Endothelial cell of umbilical vein (primary cell): ENCODE results near the gene JARID2. TPM values are rescaled to one million over a fixed set of nuclear protein-coding genes. Genes with fewer than 3 reads are reported as not detected.

ENCODE experiments used
- BruUV-seq: library from RNA; stranded (reverse); fragments of 400-500 nt; replicated peaks from 2 replicates; lab custom pipeline; 2021; lab: Mats Ljungman, UMichigan
- CTCF ChIA-PET: fragments of 300-600, 350-600 bp; sonication (Branson Sonifier 250); formaldehyde crosslinking; loops from one replicate; lab custom pipeline; 2021; ENCODE audit warnings: antibody characterized with exemption, inconsistent platforms; lab: Charles Lee
- POLR2A ChIA-PET: fragments of 300-600, 350-600 bp; sonication (Branson Sonifier 250); formaldehyde crosslinking; loops from one replicate; lab custom pipeline; 2021; ENCODE audit warnings: antibody characterized with exemption, inconsistent platforms; lab: Charles Lee
- DNase-seq: peaks from one replicate; pipeline ENCODE4 v3.0.0-alpha.2; 2011; ENCODE audit warnings: low read depth, low spot score
- FAIRE-seq: peaks from 2 replicates; lab custom pipeline; 2011; peaks lifted over from hg19 to GRCh38; lab: Jason Lieb, UNC
- H2AFZ ChIP-seq: 2 replicates; pipeline ENCODE4 v1.6.0; 2012; ENCODE audit warnings: low read depth, low read length, control low read depth, inconsistent platforms
- H3K27ac ChIP-seq: 2 replicates; pipeline ENCODE4 v1.5.1; 2011; ENCODE audit warnings: low read depth, mild to moderate bottlenecking, control low read depth, low read length, moderate library complexity; ENCODE audit not compliant: insufficient read depth
- H3K27me3 ChIP-seq, 2 experiments: 2 replicates each; pipeline versions ENCODE4 v1.6.0 to v1.6.1; 2011; ENCODE audit warnings: low read length in 2 of 2, mixed read lengths in 1 of 2; ENCODE audit not compliant: control insufficient read depth in 2 of 2, insufficient read depth in 2 of 2
- H3K36me3 ChIP-seq, 2 experiments: 2 replicates in 1 of 2; 3 replicates in 1 of 2; pipeline ENCODE4 v1.5.1; 2011; ENCODE audit warnings: low read length in 2 of 2, mild to moderate bottlenecking in 1 of 2, moderate library complexity in 1 of 2; ENCODE audit not compliant: control insufficient read depth in 2 of 2, insufficient read depth in 2 of 2; ENCODE audit errors: extremely low read depth in 1 of 2
- H3K4me1 ChIP-seq: 3 replicates; pipeline ENCODE4 v1.5.1; 2011; ENCODE audit warnings: mild to moderate bottlenecking, low read length; ENCODE audit not compliant: control insufficient read depth, insufficient read depth; ENCODE audit errors: extremely low read depth
- H3K4me2 ChIP-seq: 2 replicates; pipeline ENCODE4 v1.6.1; 2011; ENCODE audit warnings: low read length, control low read depth, mixed read lengths; ENCODE audit not compliant: insufficient read depth
- H3K4me3 ChIP-seq, 3 experiments: fragments of 200-600 bp in 1 of 3; sonication (generic), shearing (Covaris generic) in 1 of 3; replicated peaks in 1 of 3; 2 replicates each; pipeline ENCODE4 v1.5.1; 2011 to 2016; ENCODE audit warnings: control low read depth in 3 of 3, low read length in 3 of 3, mild to moderate bottlenecking in 2 of 3, inconsistent platforms in 1 of 3, low read depth in 1 of 3, moderate library complexity in 1 of 3; ENCODE audit not compliant: insufficient read depth in 1 of 3
- H3K79me2 ChIP-seq: 2 replicates; pipeline ENCODE4 v1.6.0; 2012; ENCODE audit warnings: low read length, inconsistent platforms; ENCODE audit not compliant: control insufficient read depth, insufficient read depth
- H3K9ac ChIP-seq: replicated peaks from 2 replicates; pipeline ENCODE3; 2011; ENCODE audit warnings: low read length, control low read depth; ENCODE audit not compliant: insufficient read depth; ENCODE audit errors: extremely low read depth
- H3K9me1 ChIP-seq: replicated peaks from 3 replicates; pipeline ENCODE4 v1.6.0; 2011; ENCODE audit warnings: mild to moderate bottlenecking, low read length; ENCODE audit not compliant: control insufficient read depth, insufficient read depth; ENCODE audit errors: extremely low read depth
- H3K9me3 ChIP-seq: replicated peaks from 2 replicates; pipeline ENCODE4 v1.5.1; 2012; ENCODE audit warnings: low read length, inconsistent platforms; ENCODE audit not compliant: control insufficient read depth, insufficient read depth
- H4K20me1 ChIP-seq: replicated peaks from 2 replicates; pipeline ENCODE3; 2011; ENCODE audit warnings: mild to moderate bottlenecking, low read length; ENCODE audit not compliant: control insufficient read depth, insufficient read depth; ENCODE audit errors: extremely low read depth
- CTCF ChIP-seq, 2 donors: IDR thresholded peaks; 1 replicate in 1 of 2; 2 replicates in 1 of 2; pipeline ENCODE4 v1.5.1; 2011; ENCODE audit warnings: low read length in 2 of 2, mild to moderate bottlenecking in 2 of 2, moderate library complexity in 2 of 2, control low read depth in 1 of 2, inconsistent platforms in 1 of 2, low read depth in 1 of 2; ENCODE audit not compliant: insufficient read depth in 1 of 2; ENCODE audit errors: extremely low read depth in 1 of 2
- EZH2 ChIP-seq: IDR thresholded peaks from 2 replicates; pipeline ENCODE4 v1.6.1; 2012; ENCODE audit warnings: borderline replicate concordance, low read depth, mild to moderate bottlenecking, moderate library complexity, low read length, inconsistent platforms; ENCODE audit not compliant: severe bottlenecking
- FOS ChIP-seq: IDR thresholded peaks from 2 replicates; pipeline ENCODE4 v1.6.1; 2011; ENCODE audit warnings: mild to moderate bottlenecking, low read length, moderate library complexity, borderline replicate concordance; ENCODE audit not compliant: insufficient read depth
- GATA2 ChIP-seq: IDR thresholded peaks from 2 replicates; pipeline ENCODE4 v1.7.0; 2011; ENCODE audit warnings: low read depth, mild to moderate bottlenecking, moderate library complexity, mixed read lengths, low read length; ENCODE audit not compliant: insufficient read length, insufficient read depth
- JUN ChIP-seq: IDR thresholded peaks from 2 replicates; pipeline ENCODE4 v1.6.1; 2011; ENCODE audit warnings: borderline replicate concordance, low read depth; ENCODE audit not compliant: insufficient read length, insufficient read depth
- MAX ChIP-seq: IDR thresholded peaks from 2 replicates; pipeline ENCODE4 v1.6.1; 2011; ENCODE audit not compliant: insufficient read depth, insufficient read length
- MYC ChIP-seq: IDR thresholded peaks from one replicate; pipeline ENCODE4 v1.6.1; 2011; ENCODE audit warnings: mild to moderate bottlenecking, low read depth, low read length
- POLR2A ChIP-seq: IDR thresholded peaks from 2 replicates; pipeline ENCODE4 v1.6.1; 2012; ENCODE audit warnings: low read depth, mild to moderate bottlenecking, control low read depth, low read length
- POLR2AphosphoS5 ChIP-seq: IDR thresholded peaks from 2 replicates; pipeline ENCODE4 v1.6.1; 2012; ENCODE audit warnings: low read depth, mild to moderate bottlenecking, control low read depth, low read length, moderate library complexity; ENCODE audit not compliant: insufficient read depth
- dilution Hi-C: fragments of 300-500 bp; cut with MboI; formaldehyde crosslinking; loops from one replicate; pipeline ENCODE4 v1.15.0; 2019; ENCODE audit warnings: low sequenced_read_pairs; ENCODE audit not compliant: extremely low pct_ligation_motif_present
- intact Hi-C: fragments of 100-400 bp; cut with micrococcal nuclease; formaldehyde crosslinking; loops from one replicate; pipeline ENCODE4 v1.10.0; 2022
- polyA plus RNA-seq, 4 experiments: library from polyadenylated mRNA; depleted of rRNA in 3 of 4; stranded (reverse) in 3 of 4; unstranded in 1 of 4; fragments of >200 nt; gene quantifications; 2 replicates each; pipeline versions ENCODE4 v1.2.1 to v1.2.3, GENCODE V29; 2011 to 2012; ENCODE audit warnings: missing spikeins in 1 of 4
- total RNA-seq: library from RNA; stranded (reverse); gene quantifications from 2 replicates; pipeline ENCODE4 v1.2.3, GENCODE V29; 2021

The JARID2 gene
- total and polyA plus RNA-seq, 2 donors (not counting 3 experiments of a cell fraction or from before 2014, with no cell fraction given): 2.9 to 10.6 TPM

- H2AFZ ChIP-seq: no peak overlapping the region
- H3K9me1 ChIP-seq: no peaks in the 10 kb centered on the region
- DNase-seq (no peak), FAIRE-seq (no peak)
- dilution Hi-C loops (no loop called here), intact Hi-C loops (no loop called here)
- no peaks in the 10 kb centered on the region for H3K27me3 ChIP-seq
- peaks cover 2% of the 10 kb centered on the region for H3K79me2 ChIP-seq
- H3K9ac ChIP-seq: no peak overlapping the region
- no TSS peak for BruUV-seq
- ChIA-PET POLR2A (no interaction called here), CTCF (interaction anchor here (1.0 to 1.8 kb wide), 2 partner anchors 14 to 63 kb away, joined by 3 to 4 read pairs; no protein-coding TSS in a partner anchor)
- H3K9me3 ChIP-seq: no peaks in the 10 kb centered on the region
- H3K4me3 ChIP-seq: no peak overlapping the region
- TF ChIP-seq EZH2: no peak
- no peak for TF ChIP-seq POLR2A
- no peak for TF ChIP-seq GATA2
- no peak for TF ChIP-seq POLR2AphosphoS5
- no peak for TF ChIP-seq JUN
- no peak for TF ChIP-seq CTCF (IDR thresholded peaks at IDR 0.05; ENCODE audit: extremely low read depth in 1 of 2, insufficient read depth in 1 of 2, low read depth in 1 of 2, low read length in 2 of 2)
- TF ChIP-seq MAX: no peak
- TF ChIP-seq MYC: no peak
- TF ChIP-seq FOS: no peak
- H3K27ac ChIP-seq: no peak overlapping the region
- no peaks in the 10 kb centered on the region for H3K36me3 ChIP-seq
- peaks cover 4% of the 10 kb centered on the region for H3K4me1 ChIP-seq
- no peaks in the 10 kb centered on the region for H4K20me1 ChIP-seq
- H3K4me2 ChIP-seq: no peak overlapping the region
These were observed 80.3 kb downstream of the JARID2 start for GRCh38 chr6:15326067-15326614.
